Inflammatory macrophage (primary cell): ENCODE results near the gene UGT2B28.
"Not testable (repeated sequence)": the region's sequence is repeated elsewhere in the genome, so short reads cannot be mapped to it uniquely, and the experiment has no call there.

ENCODE experiments used
- DNase-seq, 2 donors: peaks; one replicate each; pipeline ENCODE4 v3.0.0-alpha.2; 2020 to 2022

The UGT2B28 gene

DNA sequence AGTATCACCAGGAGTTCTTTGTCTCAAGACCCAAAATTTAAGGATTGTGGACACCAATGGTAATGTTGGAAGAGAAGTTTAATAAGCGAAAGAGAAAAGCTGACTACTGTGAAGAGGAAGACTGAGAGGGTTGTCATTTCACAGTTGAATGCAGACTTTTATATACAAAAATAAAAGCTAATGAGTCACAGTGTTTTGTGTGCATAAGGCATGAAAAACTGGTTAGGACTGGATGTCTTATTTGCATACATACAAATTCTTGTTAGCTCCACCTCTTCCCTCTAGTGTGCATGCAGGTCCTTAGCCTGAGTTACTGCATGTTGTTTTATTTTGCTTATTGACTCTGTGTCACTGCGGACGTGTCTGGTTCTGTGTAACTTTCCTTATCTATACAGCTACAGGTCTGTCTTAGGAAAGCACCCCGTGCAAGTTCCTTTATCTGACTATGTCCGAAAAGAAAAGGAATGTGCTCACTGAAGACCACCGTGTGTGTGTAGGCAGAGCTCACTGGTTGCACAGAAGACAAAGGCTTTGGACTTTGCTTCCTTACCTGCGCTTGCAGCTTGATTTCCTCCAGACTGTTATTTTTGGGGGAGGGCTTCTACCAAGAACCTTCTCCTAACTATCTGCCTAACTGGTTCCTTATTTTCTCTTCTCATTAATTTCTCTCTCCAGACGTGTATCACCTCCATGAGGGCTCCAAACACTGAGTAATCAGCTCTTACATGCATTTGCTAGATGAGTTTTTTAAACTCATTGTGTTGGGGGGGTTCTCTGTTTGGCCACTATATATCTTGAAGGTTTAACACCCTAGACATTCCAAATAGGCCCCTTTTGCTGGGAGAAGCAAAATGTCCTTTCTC lies 63.5 kb downstream of the UGT2B28 start:
- not testable (repeated sequence) for DNase-seq
